ENCODE results near the gene PIGL.

DNA sequence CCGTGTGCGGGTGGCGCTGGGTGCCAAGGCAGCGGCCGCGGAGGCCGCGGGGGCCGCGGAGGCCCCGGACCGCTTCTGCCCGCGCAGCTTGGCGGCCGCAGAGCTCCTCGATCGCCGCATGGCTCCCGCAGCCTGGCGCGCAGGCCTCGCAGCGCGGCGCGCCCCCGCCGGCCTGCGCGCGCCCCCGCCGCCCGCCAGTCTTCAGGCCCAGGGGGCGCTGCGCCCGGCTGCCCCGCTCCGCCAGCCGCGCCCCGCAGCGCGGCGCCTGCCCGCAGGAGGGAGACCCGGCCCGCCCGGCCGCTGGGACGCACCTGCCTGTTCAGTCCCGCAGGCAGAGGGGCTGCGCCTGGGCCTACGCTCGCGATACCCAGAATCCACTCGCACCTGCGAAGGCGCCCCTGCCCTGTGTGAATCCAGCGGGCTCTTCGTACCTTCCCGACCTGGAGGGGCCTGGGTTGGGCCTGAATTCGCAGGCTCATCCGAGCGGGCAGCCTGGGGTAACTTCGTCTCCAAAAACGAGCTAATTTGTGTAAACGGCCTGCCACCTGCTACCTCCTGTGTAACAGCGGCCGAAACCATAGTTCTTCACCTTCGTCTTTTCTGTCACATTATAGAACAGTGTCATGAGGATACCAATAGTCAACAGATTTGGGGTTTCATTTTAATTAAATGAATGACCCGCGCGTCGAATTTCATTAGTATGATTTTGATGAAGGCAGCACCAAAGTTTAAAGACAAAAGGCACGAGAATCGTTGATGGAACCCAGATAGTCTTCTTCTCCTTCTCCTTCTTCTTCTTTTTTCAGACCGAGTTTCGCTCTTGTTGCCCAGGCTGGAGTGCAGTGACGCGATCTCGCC, 136.5 kb downstream of the PIGL start, which contains the start of gene CENPV:
- TF ChIP-seq POLR2A (IDR thresholded peaks at IDR 0.05): peak; percentile 30 to 48
- TF ChIP-seq, protein P1, sequence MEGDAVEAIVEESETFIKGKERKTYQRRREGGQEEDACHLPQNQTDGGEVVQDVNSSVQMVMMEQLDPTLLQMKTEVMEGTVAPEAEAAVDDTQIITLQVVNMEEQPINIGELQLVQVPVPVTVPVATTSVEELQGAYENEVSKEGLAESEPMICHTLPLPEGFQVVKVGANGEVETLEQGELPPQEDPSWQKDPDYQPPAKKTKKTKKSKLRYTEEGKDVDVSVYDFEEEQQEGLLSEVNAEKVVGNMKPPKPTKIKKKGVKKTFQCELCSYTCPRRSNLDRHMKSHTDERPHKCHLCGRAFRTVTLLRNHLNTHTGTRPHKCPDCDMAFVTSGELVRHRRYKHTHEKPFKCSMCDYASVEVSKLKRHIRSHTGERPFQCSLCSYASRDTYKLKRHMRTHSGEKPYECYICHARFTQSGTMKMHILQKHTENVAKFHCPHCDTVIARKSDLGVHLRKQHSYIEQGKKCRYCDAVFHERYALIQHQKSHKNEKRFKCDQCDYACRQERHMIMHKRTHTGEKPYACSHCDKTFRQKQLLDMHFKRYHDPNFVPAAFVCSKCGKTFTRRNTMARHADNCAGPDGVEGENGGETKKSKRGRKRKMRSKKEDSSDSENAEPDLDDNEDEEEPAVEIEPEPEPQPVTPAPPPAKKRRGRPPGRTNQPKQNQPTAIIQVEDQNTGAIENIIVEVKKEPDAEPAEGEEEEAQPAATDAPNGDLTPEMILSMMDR (IDR thresholded peaks at IDR 0.05): peak in 2 of 6 experiments; percentile 25 to 37
